ENCODE measurements around the gene TMEM117.

TMEM117 gene

DNA sequence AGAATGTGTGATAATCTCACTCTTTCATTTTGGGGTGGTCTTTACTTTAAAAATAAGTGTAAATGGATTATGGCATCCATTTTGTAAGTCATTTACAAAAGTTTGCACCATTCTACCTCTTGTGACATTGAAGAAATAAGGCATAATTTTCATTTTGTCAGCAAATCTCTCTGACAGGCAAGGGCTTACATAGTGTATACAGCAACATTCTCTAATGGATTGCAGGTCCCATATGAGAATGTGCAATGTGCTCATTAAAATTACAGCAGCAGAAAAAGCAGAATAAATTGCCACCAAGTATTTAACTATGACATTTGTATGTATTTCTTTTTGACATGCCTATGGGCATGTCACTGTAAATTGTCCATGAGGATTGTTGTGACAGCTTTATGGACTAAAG lies 223.6 kb downstream of the TMEM117 start:
- intact Hi-C loops (cut with DNase I) = no loop called here
- no peak for DNase-seq

DNA sequence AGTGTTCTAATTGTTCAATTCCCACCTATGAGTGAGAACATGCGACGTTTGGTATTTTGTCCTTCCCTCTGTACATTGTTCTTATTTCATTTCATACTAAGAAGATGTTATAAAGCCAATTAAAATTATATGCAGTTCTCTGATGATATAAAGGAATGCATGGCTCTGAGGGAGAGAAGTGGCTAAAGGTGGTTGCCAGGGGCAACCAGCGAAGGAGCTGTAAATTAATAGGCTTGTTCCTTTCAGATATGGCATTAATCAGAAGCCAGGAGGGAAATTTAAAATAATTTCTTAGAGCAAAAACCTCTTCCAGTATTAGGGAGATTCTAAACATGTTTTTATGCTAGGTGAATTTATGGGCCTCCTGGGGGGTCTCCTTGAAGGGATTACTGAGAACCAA lies 227.8 kb downstream of the TMEM117 start:
- DNase-seq = no peak
- intact Hi-C loops (cut with DNase I) = no loop called here

DNA sequence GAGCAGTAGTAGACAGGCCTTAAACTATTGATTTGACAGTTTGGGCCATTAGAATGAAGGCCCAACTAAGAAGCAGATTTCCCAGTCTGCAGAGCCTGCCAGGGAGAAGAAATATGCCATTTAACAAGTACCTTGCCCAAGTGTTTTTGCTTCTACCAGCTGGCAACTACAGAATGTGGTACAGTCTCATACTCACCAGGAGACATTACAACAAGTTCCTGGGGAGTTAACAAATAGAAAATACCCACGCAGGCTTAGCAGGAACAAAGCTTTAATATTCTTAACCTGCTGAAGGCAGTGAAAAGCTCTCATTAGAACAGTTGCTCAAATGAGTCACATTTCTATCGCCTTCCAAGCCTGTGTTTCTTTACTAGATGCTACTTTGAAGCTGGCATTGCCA lies 241.0 kb downstream of the TMEM117 start:
- DNase-seq = no peak

DNA sequence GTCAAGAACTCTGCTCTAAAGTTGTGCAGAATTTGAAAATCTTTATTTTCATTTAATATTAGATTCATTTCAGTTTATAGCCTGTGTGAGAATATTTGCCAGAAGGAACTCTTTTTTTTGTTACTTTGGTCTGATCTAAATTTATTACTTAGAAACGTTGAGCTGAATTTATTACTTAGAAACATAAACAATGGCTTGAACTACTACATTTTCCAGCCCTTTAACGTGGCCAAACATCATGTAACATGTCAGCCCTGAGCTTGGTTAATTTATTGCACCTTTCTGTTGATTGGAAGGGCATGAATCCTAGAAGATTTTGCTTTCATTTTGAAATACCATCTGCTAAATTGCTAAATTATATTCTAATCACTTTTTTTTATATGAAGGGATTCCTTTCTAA lies 241.4 kb downstream of the TMEM117 start:
- no peak for DNase-seq
- intact Hi-C loops (cut with DNase I) = no loop called here

More for the DNA sequence above, 241.0 kb downstream of the TMEM117 start:
- intact Hi-C loops (cut with DNase I) = no loop called here

DNA sequence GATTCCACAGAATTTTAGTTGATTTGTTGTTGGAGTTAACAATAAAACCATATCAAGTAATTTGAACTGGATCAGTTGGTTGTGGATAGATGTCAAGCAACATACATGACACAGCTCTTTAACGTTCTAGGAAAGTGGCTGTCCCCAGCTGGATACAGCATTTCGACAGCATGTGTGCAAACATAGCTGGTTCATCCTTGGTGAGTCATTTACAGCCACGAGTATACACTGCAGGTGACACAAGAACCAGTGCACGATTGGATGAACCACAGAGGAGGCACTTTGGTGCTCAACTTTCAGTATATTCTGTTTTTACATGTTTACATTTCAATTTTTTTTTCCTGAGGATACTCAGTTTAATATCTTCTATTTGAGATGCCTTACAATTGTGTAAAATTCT lies 242.4 kb downstream of the TMEM117 start:
- intact Hi-C loops (cut with DNase I) = no loop called here
- DNase-seq = no peak

DNA sequence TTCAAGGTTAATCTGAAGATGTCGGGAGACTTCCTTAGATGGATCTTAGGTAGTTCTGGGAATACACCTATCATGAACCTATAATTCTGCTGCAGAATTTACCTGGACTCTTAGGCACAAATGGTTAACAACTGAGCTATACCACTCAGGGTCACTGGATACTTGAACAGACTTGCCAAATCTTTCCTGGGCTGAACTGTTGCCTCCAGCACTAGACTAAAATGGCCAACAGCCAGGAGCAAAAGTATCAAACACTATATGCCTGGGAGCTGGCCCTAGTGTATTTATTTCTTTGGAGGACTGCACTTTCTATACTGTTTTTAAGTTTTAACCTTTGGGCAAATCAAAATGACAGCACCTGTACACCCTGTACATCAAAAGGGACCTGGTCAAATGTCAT lies 252.8 kb downstream of the TMEM117 start:
- intact Hi-C loops (cut with DNase I) = no loop called here
- no peak for DNase-seq

DNA sequence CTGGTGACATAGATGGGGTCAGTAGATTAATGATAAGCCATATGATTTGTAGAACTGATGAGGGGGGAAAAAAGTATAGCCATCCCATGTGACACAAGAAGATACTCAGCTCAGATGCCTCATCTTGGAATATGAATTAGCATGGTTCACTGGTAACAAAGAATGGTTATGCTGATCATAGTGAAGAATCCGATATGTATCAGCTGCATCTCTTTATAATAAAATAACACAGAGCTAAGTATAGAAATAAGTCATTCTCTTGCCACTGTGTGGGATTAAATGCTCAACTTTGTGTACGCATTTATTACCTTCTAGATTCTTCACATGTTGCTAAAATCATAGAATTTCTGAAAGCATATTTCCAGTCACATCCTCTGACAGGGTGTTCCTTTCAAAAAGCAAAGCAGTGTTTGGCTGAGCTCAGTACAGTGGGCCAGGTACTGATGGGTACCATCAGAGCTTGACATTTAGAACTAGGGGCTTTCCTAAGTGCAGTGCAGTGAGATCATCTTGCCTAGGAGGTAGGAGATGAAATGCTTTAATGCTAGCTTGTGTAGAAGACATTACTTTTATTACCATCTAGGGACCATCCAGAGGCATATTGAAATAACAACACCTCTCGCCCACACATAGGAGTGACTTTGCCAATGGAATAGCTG lies 256.2 kb downstream of the TMEM117 start:
- intact Hi-C loops (cut with DNase I) = no loop called here
- DNase-seq = no peak

DNA sequence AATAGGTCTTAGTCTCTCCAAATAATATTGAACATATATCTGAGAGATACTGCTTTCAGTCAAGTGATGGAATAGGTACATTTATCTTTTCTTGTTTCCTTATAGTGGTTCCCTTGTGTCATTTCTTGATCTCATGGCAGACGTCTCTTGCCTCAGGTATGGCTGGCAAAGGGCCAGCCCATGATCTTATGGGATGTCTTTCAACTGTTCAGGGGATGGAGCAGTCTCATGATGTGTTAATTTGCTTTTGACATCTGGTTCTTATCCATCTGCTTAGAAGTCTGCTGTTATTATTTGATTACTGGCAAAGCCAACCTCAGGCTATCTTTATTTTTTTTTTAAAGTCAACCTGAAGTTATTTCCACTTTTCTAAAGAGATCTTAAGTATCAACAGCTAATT lies 262.9 kb downstream of the TMEM117 start:
- intact Hi-C loops (cut with DNase I) = no loop called here
- DNase-seq = no peak

DNA sequence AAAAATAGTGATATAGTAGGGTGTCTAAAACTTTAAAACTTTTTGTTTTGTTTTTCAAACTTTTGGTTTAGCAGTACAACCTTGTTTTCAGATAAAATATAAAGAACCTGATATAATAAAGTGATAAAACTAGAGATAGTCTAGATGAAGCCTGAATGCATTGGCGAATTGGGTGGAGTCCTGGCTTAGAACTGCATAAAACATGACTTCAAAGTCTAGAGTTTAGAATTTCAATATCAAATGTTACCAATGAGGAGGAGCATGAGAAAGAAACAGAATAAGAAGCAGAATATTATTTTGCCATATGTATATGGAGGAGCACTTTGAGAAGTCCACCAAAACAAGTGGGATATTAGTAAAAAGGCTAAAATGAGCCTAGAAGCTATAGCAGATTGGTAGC lies 263.6 kb downstream of the TMEM117 start:
- DNase-seq = no peak
- intact Hi-C loops (cut with DNase I) = no loop called here

DNA sequence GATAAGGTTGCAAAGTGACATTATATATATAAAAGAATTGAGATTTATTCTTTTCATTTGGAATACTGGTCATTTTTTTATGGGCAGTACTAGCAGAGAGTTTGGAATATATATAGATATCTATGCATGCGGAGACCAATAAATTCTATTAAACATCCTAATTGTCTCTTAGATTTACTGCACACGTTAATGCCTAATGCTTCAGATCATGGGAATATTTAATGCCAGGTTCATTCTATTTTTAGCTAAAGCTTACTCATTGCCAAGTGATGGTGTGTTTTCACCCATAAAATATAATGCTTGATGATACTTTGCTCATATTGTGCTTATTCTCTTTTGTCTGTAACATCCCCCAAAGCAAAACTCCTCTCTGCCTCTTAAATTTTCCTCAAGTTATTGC lies 264.4 kb downstream of the TMEM117 start:
- no peak for DNase-seq
- intact Hi-C loops (cut with DNase I) = no loop called here

DNA sequence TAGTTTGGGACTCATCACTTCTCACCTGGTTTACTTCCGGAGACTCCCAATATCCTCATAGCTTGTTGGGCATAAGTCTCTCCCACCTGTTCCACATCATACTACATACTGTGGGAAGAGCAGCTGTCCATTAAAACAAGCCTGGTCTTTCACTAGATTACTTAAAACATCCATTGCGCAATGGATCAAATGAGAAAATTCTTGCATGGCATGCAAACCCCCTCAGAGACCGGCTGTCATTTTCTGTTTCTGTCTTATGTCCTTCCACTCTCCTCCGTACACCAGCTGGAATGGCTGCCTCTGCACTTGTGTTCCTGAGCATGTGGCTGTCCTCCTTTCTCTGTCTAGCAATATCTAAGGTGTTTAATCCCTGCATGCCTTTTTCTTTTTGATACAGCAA lies 265.6 kb downstream of the TMEM117 start:
- intact Hi-C loops (cut with DNase I) = no loop called here
- no peak for DNase-seq

DNA sequence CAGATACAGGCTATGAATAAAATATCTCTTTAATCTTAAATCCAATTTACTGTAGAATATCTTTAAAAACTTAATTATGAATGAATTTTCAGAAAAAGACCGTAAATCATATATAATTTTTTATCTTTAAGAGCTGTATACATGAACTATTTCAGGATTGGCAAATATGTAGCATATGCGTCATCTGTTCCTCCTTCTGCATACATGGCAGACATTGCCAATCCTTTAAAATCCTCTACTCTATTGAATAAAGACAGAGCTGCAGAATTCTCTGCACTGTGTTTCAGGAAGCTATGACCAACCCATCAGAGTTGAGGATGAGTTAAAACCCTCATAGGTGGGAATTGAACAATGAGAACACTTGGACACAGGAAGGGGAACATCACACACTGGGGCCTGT lies 279.0 kb downstream of the TMEM117 start:
- no peak for DNase-seq
- intact Hi-C loops (cut with DNase I) = no loop called here

DNA sequence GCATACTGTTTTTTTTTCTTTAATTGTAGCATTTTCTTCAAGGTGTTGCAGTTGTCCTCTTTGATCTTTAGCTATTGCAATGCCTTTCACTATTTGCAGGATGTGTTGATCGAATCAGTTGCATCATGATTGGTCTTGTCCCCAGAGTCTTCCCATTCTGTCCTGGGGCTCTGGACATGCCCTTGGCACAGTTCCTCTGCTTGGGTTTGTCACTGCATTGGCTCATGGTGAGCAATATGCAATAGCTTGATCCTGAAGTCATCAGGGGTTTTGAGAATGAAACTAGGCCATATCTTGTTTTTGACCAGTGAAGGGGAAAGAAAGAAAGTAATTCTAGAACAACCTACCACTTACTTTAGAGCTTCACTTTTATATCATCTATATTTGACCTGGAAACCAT lies 281.5 kb downstream of the TMEM117 start:
- intact Hi-C loops (cut with DNase I) = no loop called here
- no peak for DNase-seq

DNA sequence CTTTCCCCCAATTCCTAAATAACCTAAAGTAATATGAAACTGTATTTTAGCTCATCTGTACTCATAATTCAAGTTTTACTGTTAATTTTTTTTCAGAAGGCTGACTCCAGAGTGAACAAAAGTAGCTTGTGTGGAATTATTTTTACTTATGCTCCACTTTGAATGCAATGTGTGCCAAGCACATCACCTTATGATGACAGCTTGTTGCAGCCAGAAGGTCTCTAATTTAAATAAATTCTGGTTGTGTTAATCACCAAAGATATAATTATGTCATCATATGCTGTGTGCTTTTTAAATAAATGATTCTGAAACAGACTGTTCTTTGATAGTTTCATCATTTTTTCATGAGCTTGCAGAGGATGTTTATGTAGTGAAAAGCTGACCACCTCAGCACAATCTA lies 283.1 kb downstream of the TMEM117 start:
- intact Hi-C loops (cut with DNase I) = no loop called here

DNA sequence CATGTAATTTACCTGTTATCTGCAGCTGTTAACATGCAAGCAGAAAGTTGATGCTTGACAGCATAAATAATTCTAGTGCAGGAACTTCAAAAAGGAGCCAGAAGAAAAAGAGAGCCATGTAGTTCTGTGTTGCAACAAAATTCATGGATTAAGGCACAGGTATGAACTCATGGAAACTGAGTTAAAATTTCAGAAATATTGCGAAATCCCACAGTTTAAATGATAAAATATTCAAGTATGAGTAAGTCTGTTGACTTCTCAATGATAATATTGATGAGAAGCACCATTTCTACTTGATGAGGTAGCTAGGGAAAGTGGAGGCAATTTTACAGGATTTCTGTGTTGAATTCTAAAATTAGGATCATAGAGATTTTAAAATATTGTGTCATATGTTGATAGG lies 290.9 kb downstream of the TMEM117 start:
- intact Hi-C loops (cut with DNase I) = no loop called here
- no peak for DNase-seq

More for the DNA sequence above, 283.1 kb downstream of the TMEM117 start:
- DNase-seq = no peak

DNA sequence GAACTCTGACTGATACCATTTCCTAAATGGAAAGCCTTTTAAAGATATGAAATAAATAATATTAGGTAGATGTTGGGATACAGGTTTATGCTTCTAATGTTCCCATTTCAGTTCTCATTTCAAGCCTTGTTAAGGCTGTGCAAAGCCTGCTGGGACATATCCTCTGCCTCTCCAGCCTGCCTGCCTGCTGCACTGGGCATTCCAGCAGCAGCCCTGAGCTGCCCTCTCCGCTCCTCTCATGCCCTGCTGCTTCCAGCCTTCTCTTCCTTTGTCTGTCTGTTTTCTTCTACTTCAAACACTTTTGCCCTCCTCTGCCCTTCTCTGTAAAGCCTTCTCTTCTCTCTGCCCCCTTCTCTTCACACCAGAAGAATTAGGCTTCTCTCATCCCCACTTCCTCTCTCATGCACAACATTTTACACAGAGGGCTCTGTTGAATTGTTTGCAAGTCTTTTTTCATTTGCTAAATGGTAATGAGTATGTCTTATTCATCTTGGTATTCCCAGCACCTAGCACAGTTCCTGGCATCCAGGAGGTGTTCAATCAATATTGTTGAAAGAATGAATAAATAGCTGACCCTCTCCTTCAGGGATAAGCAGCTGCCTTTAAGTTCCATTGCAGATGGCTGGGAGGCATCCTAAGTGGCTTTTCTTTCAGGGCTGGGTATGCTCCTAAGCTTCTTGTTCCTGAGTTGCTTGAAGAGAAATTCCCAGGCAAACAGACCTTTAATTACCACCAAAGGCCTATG lies 292.3 kb downstream of the TMEM117 start:
- intact Hi-C loops (cut with DNase I) = no loop called here
- peak in 2 of 10 donors; percentile 68 to 75 for DNase-seq

DNA sequence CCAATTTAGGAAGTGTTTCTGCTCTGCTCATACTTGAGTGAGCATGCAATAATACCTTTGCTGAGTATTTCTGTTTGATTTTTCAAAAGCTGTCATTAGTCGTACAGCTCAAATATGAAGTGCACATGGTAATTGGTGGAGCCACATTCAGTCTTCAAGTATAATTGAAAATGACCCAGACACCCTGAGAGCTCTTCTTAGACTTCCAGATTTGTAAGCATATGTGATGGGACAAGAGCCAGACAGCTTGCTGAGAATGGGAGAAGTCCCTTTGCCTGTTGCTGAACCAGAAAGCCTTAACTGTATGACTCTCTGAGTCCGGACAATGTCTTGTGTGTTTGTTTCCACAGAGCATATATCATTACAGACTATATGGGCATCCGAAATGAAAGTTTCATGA lies 307.3 kb downstream of the TMEM117 start:
- intact Hi-C loops (cut with DNase I) = no loop called here
- no peak for DNase-seq

DNA sequence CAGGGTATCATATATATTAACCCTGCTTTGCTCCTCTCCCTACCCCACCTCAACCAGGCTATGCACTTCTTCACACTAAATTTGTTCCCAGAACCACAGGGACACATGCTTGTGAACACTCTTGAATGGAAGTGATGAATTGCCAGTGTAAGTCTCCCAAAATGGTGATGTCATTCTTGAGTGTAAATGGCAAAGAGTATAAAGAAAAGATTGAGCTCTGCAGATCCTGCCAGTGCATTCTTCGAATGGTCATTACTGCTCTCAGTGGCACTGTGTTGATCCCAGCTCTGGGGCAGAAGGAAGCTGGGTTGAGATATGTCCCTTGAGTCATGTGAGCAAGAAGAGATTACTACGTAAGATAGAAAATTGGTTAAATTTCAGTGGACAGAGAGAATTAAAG lies 313.1 kb downstream of the TMEM117 start:
- no peak for DNase-seq
- intact Hi-C loops (cut with DNase I) = no loop called here

DNA sequence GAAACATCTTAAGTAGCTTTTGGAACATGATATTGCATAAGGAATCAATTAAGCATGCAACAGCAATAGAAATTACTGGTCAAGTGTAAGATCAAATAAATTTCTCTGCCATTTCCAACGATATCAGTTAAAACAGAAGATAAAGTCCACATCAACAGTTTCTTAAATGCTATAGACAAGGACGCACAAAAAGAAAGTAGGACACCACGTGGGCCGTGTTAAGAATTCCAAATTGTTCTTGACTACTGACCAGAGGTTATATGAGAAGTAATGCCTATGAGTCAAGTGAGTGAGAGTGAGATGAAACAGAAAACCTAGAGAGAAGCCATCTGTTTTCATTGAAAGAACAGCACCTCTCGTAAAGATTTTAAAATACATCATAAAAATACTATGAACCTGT lies 318.2 kb downstream of the TMEM117 start:
- DNase-seq = no peak
- intact Hi-C loops (cut with DNase I) = no loop called here

DNA sequence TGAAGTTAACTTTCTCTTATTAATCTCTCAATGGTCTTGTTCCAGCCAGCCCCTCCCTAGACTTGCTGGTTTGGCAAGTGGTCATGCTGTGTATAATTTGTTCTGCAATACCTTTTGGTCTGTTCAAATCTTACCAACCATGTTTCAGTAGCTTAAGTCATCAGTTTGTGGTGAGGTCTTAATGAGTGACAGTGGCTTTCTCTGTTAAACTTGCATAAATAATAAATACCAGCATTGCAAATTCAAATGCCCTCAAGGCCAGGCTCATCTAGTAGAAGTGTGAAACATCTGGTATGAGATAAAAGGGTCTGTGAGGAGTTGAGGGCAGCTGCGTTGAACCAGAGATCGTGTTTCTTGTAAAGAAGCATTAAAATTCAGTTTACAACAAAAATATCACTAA lies 319.5 kb downstream of the TMEM117 start:
- DNase-seq = no peak
- intact Hi-C loops (cut with DNase I) = no loop called here

DNA sequence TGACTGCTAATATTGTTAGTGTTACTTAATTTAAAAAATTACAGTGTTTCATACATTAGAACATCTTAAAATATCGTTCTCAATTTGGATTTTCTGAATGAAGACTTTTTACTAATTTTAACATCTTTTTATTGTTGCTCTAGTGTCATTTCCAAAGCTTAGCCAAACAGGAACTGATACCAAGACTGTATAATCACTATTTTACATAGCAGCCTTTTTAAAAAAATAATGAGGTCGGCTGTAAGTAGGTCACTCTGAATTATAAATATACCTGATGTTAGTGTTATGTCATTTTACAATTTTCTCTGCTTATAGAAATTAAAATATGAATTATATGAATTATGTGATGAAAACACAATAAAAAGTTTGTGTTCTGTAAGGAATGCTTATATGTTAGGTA lies 321.5 kb downstream of the TMEM117 start:
- intact Hi-C loops (cut with DNase I) = no loop called here
- DNase-seq = no peak

DNA sequence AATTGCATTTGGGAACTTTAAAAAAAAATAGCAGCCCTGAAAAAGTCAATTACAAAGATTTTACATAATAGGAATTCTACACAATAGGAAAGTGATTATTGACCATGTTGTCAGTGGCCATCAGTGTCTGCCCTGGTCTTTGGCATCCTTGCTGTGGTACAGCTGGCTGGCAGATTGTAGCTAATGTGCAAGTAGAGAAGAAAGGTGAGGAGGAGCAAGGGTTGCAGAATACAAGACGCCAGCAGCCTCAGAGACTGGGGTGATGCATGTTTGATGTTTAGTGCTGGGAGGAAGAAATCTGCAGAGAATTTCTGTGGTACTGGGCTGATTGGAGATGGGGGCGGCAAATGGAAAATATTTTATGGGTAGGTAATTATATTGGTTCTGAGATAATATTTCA lies 322.9 kb downstream of the TMEM117 start:
- DNase-seq = no peak
- intact Hi-C loops (cut with DNase I) = no loop called here

DNA sequence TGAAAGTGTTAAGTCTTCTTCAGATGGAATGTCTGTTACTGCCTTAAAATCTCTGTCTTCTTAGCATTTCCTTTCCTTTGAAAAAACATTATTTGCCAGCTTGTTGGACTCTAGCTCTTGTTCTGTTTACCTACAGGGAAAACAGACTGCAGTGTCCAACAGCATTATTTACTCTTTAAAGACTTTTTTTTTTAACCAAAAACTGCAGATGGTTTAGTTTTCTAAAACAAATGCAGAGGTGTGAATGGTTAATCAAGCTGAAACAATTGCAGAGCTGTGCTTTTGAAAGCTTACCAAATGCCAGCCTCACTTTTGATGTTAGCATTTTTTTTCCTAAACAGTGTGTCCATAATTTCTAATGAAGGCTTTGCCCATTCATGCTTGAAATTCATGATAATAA lies 323.3 kb downstream of the TMEM117 start:
- no peak for DNase-seq
- intact Hi-C loops (cut with DNase I) = no loop called here

Measured in posterior cingulate gyrus (tissue), 11 donors.